GM18951 (cell line): Measurements from ENCODE around the gene OSBPL1A.

ENCODE experiments used
- POLR2A ChIP-seq: IDR thresholded peaks from 4 replicates; pipeline ENCODE4 v1.6.1; 2011; ENCODE audit warnings: mild to moderate bottlenecking; ENCODE audit not compliant: insufficient read length, insufficient read depth; ENCODE audit errors: extremely low read depth
- in situ Hi-C: fragments of 300-500 bp; cut with MboI; formaldehyde crosslinking; loops from one replicate; pipeline ENCODE4 v1.12.0; 2022; ENCODE audit warnings: low sequenced_read_pairs, mixed read lengths, inconsistent platforms; ENCODE audit not compliant: unreplicated experiment

The OSBPL1A gene

GRCh38 chr18:24417480-24417879, 19.9 kb upstream of the OSBPL1A start:
- no peak for TF ChIP-seq POLR2A
- in situ Hi-C loops, result no loop called here

- in situ Hi-C loops, result no loop called here
- TF ChIP-seq POLR2A, result no peak
Observed at GRCh38 chr18:24414349-24415003, 16.9 kb upstream of the OSBPL1A start.

- in situ Hi-C loops, result no loop called here
- no peak for TF ChIP-seq POLR2A
Observed at GRCh38 chr18:24413148-24413547, 15.5 kb upstream of the OSBPL1A start.

GRCh38 chr18:24408496-24408895, 10.9 kb upstream of the OSBPL1A start:
- in situ Hi-C loops, result no loop called here
- TF ChIP-seq POLR2A, result no peak

- in situ Hi-C loops, result no loop called here
- no peak for TF ChIP-seq POLR2A
Observed at GRCh38 chr18:24404591-24404990, 7.0 kb upstream of the OSBPL1A start.

GRCh38 chr18:24403076-24403475, 5.5 kb upstream of the OSBPL1A start:
- in situ Hi-C loops, result no loop called here
- no peak for TF ChIP-seq POLR2A

GRCh38 chr18:24402209-24402785, 4.7 kb upstream of the OSBPL1A start:
- in situ Hi-C loops, result no loop called here
- TF ChIP-seq POLR2A, result no peak

GRCh38 chr18:24400587-24400986, 3.0 kb upstream of the OSBPL1A start:
- in situ Hi-C loops, result no loop called here
- TF ChIP-seq POLR2A, result no peak

GRCh38 chr18:24398540-24398939, 916 bp upstream of the OSBPL1A start:
- in situ Hi-C loops, result no loop called here
- TF ChIP-seq POLR2A, result no peak

GRCh38 chr18:24397131-24397693, 412 bp downstream of the OSBPL1A start:
- in situ Hi-C loops, result no loop called here
- no peak for TF ChIP-seq POLR2A

- TF ChIP-seq POLR2A, result no peak
- in situ Hi-C loops, result no loop called here
Observed at GRCh38 chr18:24396082-24396633, 1.5 kb downstream of the OSBPL1A start.

- TF ChIP-seq POLR2A, result no peak
- in situ Hi-C loops, result no loop called here
Observed at GRCh38 chr18:24395049-24395795, 2.4 kb downstream of the OSBPL1A start.

GRCh38 chr18:24388957-24389356, 8.7 kb downstream of the OSBPL1A start:
- in situ Hi-C loops, result no loop called here
- TF ChIP-seq POLR2A, result no peak
